ENCODE data around the gene OR52E2.
"Not testable (repeated sequence)": the region's sequence is repeated elsewhere in the genome, so short reads cannot be mapped to it uniquely, and the experiment has no call there.

Gene OR52E2

DNA sequence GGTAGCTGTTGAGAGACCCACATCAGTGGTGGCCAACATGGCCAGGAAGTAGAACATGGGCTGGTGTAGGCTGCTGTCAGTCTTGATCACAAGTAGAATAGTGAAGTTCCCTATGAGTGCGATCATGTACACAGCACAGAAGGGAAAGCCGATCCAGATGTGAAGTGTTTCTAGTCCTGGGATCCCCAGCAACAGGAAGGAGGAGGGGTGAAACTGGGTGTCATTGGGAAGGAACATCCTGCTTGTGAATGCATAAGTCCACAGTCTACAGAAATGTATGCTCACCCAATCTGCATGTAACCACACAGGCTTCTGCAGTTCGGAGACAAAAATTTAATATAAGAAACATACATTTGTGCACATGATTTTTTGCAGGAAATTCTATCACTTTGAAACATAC, at the start of gene OR52E2:
OR52E2 (minus strand) TSS at position 237 of the 400 bp plus-strand sequence; CDS start at position 237, 0 bp downstream.
- DNase-seq (ENCODE audit: low read depth) = no peak

DNA sequence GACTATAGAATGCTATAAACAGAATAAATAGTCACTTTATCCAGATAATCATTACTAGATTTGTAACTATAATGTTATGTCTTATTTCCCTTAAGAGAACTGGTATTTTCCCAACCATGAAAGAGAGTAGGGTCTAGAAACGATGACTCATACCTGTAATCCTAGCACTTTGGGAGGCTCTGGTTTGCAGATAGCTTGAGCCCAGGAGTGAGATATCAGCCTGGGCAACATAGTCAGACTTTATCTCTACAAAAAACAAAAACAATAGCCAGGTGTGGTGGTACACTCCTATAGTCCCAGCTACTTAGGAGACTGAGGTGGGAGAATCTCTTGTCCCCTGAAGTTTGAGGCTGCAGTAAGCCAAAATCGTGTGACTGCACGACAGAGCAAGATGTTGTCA, 47.9 kb upstream of the OR52E2 start:
- no peak for DNase-seq (ENCODE audit: low read depth)

DNA sequence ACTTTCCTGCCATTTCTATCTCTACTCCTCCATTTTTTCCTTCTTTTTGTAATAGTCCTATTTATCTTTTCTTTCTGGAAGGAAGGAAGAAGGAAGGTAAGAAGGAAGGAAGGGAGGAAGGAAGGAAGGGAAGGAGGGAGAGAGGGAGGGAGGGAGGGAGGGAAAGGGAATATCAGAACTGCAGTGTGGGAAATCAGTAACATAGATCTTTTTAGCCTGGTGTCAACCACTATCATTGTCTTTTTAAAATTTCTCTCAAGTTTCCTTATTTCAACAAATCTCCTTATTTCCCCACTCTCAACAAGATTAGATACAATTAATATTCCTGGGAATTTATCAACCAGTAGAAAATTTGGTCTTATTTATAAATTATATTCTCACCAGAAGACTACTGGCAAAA, 43.6 kb upstream of the OR52E2 start:
- DNase-seq (ENCODE audit: low read depth) = no peak

DNA sequence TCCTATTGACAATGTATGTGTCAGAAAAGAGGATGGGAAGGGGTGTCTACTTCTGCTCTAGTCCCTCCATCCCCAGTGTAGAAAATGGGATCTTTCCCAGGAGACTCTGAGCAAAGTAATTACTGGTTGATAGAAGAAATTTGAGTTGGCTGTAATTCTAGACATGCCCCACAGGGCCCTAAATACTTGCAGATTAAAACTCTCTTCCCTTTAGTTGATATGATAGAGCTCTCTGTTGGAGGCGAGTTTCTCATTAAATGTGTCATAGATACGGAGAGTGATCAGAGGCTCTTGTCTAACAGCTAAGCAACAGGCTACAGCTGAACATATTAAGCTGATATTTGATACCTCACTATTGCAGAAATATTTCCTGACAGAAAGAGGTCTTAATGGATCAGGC, 42.8 kb upstream of the OR52E2 start:
- DNase-seq (ENCODE audit: low read depth) = no peak

DNA sequence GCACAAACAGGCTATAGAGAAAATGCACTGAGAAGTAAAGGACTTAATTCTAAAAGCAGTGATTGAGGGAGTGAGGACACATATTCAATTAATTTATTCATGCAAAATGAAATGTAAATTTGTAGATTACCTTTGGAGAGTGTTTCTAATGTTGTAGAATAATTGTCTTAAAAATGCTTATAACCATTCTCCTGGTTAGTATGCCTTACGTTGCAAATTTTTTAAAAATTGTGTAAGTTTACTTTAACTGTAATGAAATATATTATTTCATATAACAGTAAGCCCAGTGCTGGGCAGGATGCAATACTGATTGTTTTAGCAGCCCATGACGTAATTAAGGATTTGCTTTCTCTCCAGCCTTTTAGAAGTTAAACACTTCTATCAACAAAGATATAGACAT, 36.6 kb upstream of the OR52E2 start:
- no peak for DNase-seq (ENCODE audit: low read depth)

DNA sequence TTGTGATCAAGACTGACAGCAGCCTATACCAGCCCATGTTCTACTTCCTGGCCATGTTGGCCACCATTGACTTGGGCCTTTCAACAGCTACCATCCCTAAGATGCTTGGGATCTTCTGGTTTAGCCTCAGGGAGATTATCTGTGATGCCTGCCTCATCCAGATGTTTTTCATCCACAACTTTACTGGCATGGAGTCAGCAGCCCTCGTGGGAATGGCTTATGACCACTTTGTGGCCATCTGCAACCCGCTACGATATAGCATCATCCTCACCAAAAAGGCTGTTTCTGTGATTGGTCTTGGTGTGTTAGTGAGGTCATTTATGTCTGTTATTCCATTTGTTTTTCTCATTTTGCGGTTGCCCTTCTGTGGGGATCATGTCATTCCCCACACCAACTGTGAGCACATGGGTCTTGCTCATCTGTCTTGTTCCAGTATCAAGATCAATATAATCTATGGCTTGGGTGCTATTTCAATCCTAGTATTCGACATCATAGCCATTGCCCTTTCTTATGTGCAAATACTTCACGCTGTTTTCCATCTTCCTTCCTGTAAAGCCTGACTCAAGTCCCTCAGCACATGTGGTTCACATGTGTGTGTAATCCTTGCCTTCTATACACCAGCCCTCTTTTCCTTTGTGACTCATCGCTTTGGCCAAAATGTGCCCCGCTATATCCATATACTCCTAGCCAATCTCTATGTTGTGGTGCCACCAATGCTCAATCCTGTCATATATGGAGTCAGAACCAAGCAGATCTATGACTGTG, 33.6 kb upstream of the OR52E2 start:
- no peak for DNase-seq (ENCODE audit: low read depth)

DNA sequence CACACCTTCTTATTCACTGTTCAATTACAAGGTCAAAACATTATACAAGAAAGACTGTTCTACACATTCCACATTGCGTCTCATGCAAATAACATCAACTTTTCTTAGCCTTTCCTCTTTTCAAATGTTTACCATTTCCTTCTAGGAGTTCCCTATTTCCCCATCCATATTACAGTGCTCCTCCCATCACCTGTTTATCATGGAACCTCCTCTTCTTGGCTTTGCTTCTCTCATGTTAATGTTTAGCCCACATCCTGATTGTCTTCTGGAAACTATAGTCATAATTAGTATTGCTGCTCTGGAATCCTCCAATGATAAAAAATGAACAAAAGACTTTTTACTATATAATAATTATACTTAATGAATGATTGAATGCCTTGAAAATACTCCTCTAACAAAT, 31.2 kb upstream of the OR52E2 start:
- DNase-seq (ENCODE audit: low read depth) = no peak

DNA sequence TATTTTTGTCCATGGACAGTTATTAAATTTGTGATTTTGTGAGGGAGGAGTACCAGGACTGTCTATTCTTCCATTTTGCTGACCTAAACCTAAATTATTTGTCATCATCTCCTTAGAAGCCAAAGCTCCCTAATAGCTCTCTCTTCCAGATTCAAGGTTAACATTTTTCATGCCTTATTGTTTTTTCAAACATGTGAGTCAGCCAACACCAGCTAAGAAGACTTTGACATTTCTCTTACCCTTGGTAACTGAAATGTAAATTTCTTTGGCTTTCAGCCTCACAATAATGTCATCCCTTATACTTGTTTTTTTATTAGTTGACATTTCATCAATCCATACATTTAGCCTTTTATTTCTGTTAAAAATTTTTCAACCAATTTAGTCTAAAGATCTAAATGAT, 29.1 kb upstream of the OR52E2 start:
- no peak for DNase-seq (ENCODE audit: low read depth)

DNA sequence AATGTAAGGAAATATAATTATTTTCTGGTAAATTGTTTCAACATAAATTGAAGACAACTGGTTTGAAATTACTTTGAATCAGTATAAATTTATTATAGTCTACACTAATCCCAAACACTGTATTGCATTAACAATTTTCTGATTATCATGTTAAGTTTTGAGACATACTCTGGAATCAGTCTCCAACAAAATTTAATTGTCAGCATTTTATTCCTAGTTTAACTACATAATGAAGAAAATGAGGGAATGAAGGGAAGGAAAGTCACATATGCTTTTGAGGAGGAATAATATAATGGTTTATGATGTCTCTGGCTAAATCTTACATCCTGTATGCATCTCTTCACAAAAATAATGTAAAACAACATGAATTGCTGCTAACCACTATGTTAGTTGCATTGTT, 24.2 kb upstream of the OR52E2 start:
- no peak for DNase-seq (ENCODE audit: low read depth)

DNA sequence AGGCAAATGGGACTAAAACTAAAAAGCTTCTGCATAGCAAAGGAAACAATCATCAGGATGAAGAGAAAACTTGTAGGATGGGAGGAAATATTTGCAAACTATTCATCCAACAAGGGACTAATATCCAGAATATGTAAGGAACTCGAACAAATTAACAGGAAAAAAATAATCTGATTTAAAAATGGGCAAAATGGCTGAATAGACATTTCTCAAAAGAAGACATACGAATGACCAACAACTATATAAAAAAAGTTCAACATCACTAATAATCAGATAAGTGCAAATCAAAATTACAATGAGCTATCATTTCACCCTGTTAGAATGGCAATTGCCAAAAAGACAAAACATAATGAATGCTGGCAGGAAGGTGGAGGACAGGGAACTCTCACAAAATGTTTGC, 22.0 kb upstream of the OR52E2 start:
- no peak for DNase-seq (ENCODE audit: low read depth)

DNA sequence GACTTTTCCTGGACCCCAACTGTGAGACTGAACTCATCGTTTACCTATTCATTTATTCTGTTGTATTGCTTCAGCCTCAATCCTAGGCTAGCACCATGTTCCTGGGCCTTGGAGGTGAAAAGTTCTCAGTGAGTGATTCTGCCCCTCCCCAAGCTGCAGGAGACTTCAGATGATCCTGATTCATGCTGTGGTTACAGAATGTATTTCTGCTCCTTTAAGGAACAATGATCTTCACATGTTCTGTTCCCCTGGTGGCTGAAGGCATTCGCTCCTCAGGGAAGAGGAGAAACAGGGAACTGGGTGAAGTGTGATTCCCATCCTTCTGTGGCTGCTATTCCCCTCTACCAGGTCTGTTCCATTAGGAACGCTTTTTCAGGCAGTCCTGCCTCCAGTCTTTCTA, 12.4 kb upstream of the OR52E2 start:
- no peak for DNase-seq (ENCODE audit: low read depth)

DNA sequence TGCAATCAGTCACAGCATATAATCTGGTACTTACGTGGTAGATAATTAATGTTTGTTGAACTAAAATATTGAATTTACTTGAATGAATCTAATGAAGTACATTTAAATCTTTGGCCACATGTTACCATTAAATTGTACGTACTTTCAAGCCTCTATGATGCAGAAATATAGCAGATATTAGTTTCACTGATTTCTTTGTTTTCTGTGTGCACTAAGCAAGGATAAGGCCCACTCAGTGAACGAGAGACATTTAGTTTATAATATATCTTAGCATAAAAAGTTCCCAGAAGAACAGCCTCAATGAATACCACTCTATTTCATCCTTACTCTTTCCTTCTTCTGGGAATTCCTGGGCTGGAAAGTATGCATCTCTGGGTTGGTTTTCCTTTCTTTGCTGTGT, 9.8 kb upstream of the OR52E2 start, which contains the start of gene OR52E1:
OR52E1 (plus strand) TSS at position 301 of the 400 bp plus-strand sequence.
- DNase-seq (ENCODE audit: low read depth) = no peak

DNA sequence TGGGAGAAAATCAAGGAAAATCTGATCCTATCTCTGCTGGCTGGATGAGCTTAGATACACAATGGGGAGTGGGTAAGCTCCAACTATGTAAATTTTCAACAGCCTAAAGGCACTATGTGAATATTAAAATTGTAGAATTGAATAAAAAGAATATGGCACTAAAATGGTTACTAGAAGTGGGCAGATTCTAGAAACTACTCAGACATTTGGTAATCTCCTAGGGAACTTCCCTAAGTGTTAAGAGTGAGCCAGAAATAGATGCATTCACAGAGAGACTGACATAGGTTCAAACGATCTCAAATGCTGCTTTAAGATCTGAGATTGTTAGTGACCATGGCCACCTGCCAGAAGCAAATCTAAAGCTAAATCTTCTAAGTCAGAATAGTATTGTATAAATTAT, 5.6 kb upstream of the OR52E2 start:
- no peak for DNase-seq (ENCODE audit: low read depth)

DNA sequence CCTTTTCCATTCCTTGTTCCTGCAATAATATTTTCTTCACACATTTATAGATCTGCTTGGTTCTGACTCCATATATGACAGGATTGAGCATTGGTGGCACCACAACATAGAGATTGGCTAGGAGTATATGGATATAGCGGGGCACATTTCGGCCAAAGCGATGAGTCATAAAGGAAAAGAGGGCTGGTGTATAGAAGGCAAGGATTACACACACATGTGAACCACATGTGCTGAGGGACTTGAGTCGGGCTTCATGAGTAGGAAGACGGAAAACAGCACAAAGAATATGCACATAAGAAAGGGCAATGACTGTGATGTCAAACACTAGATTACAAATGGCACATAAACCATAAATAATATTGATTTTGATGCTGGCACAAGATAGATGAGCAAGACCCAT, 748 bp downstream of the OR52E2 start:
- not testable (repeated sequence) for DNase-seq (ENCODE audit: low read depth)

DNA sequence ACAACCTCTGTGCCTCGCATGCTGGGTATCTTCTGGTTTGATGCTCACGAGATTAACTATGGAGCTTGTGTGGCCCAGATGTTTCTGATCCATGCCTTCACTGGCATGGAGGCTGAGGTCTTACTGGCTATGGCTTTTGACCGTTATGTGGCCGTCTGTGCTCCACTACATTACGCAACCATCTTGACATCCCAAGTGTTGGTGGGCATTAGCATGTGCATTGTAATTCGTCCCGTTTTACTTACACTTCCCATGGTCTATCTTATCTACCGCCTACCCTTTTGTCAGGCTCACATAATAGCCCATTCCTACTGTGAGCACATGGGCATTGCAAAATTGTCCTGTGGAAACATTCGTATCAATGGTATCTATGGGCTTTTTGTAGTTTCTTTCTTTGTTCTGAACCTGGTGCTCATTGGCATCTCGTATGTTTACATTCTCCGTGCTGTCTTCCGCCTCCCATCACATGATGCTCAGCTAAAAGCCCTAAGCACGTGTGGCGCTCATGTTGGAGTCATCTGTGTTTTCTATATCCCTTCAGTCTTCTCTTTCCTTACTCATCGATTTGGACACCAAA, 12.6 kb downstream of the OR52E2 start:
- no peak for DNase-seq (ENCODE audit: low read depth)

DNA sequence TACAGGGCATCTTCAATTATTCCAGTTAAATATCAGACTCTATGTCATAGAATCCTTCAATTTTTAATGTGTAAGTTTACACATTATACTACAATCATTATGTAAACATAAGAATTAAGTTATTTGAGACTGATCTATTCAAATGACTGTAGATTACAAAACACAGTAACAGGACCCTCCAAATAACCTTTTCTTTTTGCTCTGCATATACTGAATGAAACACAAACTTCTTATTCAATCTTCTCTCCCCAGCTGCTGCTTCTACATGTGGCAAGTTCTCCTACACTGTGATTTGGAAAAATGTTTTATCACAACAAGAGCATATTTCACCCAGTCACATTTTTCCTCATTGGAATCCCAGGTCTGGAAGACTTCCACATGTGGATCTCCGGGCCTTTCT, 13.2 kb downstream of the OR52E2 start, which contains the start of gene OR52J3:
OR52J3 (plus strand) TSS at position 301 of the 400 bp plus-strand sequence; CDS start at position 301, 0 bp downstream.
- no peak for DNase-seq (ENCODE audit: low read depth)

DNA sequence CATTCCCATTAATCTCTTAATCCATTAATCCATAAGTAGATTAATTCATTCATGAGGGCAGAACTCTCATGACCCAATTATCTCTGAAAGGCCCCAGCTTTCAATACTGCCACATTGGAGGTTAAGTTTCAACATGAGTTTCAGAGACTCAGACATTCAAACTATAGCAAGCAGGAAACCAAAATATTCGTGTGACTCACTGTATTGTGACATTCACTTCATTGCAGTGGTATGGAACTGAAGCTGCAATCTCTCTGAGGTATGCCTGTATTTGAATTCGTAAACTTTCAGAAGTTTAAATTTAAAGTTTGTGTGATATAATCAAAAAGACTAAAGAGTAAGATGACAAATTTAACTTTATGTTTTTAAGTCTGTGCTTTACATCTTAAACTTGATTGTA, 16.0 kb downstream of the OR52E2 start:
- DNase-seq (ENCODE audit: low read depth) = no peak

DNA sequence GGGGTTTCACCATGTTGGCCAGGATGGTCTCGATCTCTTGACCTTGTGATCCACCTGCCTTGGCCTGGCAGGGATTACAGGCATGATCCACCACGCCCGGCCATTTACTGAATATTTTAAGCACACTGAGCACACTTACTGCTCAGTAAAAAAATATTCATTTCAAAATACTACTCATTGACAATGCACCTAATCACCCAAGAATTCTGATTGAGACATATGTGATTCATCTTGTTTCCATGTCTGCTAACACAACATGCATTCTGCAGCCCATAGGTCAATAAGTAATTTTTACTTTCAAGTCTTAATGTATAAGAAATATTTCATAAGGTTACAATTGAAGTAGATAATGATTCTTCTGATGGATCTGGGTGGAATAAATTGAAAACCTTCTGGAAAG, 17.3 kb downstream of the OR52E2 start:
- DNase-seq (ENCODE audit: low read depth) = no peak

DNA sequence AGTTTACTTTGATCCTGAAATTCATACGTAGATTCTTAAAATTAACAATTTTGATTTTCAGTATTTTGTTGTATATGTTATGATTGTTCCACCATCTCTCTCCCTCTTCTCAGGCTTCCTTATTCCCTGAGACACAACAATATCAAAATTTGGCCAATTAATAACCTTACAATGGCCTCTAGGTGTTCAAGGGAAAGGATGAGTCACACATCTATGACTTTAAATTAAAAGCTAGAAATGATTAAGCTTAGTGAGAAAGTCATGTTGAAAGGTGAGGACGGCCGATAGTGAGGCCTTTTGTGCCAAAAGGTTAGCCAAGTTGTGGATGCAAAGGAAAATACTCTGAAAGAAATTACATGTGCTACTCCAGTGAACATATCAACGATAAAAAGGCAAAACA, 18.6 kb downstream of the OR52E2 start:
- no peak for DNase-seq (ENCODE audit: low read depth)

DNA sequence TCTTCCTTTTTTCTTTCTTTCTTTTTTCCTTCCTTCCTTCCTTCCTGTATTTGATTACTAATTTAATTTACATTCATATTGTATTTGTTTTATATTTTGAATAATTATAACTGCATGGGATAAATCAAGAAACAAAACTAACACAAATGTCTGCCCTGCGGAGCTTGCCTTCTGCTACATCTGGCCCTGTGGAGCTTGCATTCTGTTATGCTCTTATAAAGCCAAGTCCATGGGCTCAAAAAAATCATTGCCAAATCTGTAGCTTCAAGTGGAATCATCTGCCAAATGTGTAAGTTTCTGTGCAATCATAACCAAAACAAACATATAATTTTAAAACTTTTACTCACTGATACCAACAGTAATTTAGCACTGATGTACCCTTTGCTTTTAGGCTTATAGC, 21.1 kb downstream of the OR52E2 start:
- DNase-seq (ENCODE audit: low read depth) = no peak

DNA sequence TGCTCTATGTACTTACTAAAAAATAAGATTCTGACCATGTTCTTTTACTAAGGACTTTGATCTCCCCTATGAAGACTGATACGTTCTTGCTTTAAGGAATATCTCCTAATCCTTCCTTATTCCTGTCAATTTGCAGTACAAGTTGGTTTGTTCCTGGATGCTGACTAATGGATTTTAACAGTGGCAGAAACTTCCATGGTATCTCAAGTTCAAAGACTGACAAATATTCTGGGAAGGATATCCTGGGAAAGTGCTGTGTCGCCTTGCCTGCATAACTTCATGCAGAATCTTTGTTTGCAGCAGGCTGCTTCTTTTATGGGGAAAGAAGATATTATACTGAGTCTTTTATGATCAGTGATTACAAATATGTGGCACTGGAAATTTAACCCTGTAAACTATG, 21.5 kb downstream of the OR52E2 start:
- no peak for DNase-seq (ENCODE audit: low read depth)

DNA sequence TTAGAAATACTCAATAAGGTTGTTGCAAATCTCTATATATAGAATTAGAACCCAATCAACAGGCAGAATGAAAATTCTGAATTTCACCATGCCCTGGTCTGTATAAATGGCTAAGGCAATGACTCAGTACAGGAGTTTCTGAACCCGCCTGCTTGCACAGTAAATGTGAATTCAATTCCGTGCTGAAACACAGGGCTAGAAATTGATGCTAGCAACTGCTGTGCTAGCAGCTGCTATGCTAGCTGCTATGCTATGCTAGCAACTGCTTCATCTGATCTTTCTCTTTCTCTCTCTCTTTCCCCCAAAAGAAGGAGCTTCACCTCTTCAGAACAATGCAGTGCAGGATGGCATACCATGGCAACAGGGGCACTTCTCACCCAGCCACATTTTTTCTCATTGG, 22.8 kb downstream of the OR52E2 start:
- no peak for DNase-seq (ENCODE audit: low read depth)

DNA sequence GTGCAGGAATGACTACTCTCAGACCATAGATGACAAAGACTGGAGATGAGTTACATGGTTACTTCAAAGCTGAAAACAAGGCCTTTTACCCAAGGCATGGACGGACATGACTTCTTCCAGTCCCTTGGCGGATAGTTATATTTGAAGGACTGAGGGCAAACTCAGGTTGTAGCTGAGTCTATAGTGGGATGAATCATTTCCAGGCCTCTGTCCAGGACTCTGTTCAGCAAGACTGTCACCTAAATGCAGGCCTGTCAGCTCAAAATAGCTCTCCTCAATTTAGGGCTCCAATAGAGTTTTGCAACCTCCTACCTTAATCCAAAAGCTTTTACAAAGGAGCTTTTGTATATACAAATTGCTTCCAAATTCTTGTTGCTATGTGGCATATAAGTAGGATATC, 37.4 kb downstream of the OR52E2 start:
- DNase-seq (ENCODE audit: low read depth) = no peak

DNA sequence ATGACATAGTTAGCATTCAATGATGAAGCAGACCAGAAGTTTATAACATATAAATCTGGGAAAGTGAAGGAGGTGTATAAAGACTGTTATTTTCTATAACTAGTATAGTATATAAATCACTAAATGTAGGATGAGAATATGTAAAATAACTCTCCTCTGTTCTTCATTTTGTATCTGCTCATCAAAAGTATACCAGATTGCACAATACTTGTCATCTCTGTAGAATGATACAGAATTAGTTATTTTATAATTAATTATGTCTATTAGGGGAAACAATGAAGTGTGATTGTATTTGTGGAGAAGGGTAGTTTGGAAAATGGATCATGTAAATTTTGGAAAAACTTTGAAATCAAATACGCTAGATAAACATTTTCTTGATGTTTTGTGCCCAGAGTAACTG, 46.4 kb downstream of the OR52E2 start:
- no peak for DNase-seq (ENCODE audit: low read depth)
